ENCODE data around the gene MRFAP1.
"Not testable (repeated sequence)": the region's sequence is repeated elsewhere in the genome, so short reads cannot be mapped to it uniquely, and the experiment has no call there.

The MRFAP1 gene

GRCh38 chr4:6634746-6635145 is 5.7 kb upstream of the MRFAP1 start:
- no peak for DNase-seq (ENCODE audit: low spot score)

- DNase-seq (ENCODE audit: low spot score) = no peak
These were observed 1.3 kb upstream of the MRFAP1 start for GRCh38 chr4:6639137-6639680.

- DNase-seq (ENCODE audit: low spot score) = peak; percentile 54
These were observed 882 bp downstream of the MRFAP1 start for GRCh38 chr4:6641164-6641970.

GRCh38 chr4:6641971-6642320 is 1.5 kb downstream of the MRFAP1 start:
- DNase-seq (ENCODE audit: low spot score) = no peak

GRCh38 chr4:6643141-6643847 is 2.8 kb downstream of the MRFAP1 start:
- DNase-seq (ENCODE audit: low spot score) = no peak

- peak; percentile 41 for DNase-seq (ENCODE audit: low spot score)
These were observed 4.5 kb downstream of the MRFAP1 start for GRCh38 chr4:6644792-6645530.

GRCh38 chr4:6647169-6647568 is 6.7 kb downstream of the MRFAP1 start:
- no peak for DNase-seq (ENCODE audit: low spot score)

GRCh38 chr4:6647582-6648230 is 7.2 kb downstream of the MRFAP1 start:
- DNase-seq (ENCODE audit: low spot score) = no peak

- DNase-seq (ENCODE audit: low spot score) = no peak
These were observed 8.7 kb downstream of the MRFAP1 start for GRCh38 chr4:6649216-6649615.

GRCh38 chr4:6654211-6654610 is 13.7 kb downstream of the MRFAP1 start:
- DNase-seq (ENCODE audit: low spot score) = not testable (repeated sequence)

- not testable (repeated sequence) for DNase-seq (ENCODE audit: low spot score)
These were observed 14.8 kb downstream of the MRFAP1 start for GRCh38 chr4:6655291-6655690.

GRCh38 chr4:6655924-6656323 is 15.4 kb downstream of the MRFAP1 start:
- no peak for DNase-seq (ENCODE audit: low spot score)

GRCh38 chr4:6657242-6658208 is 17.0 kb downstream of the MRFAP1 start:
- DNase-seq (ENCODE audit: low spot score) = no peak

GRCh38 chr4:6658209-6658595 is 17.7 kb downstream of the MRFAP1 start:
- DNase-seq (ENCODE audit: low spot score) = no peak

GRCh38 chr4:6658597-6659075 is 18.2 kb downstream of the MRFAP1 start:
- DNase-seq (ENCODE audit: low spot score) = no peak

GRCh38 chr4:6659897-6660296 is 19.4 kb downstream of the MRFAP1 start:
- DNase-seq (ENCODE audit: low spot score) = no peak

GRCh38 chr4:6660430-6660829 is 19.9 kb downstream of the MRFAP1 start:
- no peak for DNase-seq (ENCODE audit: low spot score)

- no peak for DNase-seq (ENCODE audit: low spot score)
These were observed 22.1 kb downstream of the MRFAP1 start for GRCh38 chr4:6662591-6662990.

GRCh38 chr4:6663596-6664393 is 23.3 kb downstream of the MRFAP1 start:
- no peak for DNase-seq (ENCODE audit: low spot score)

GRCh38 chr4:6665320-6665654 is 24.8 kb downstream of the MRFAP1 start:
- no peak for DNase-seq (ENCODE audit: low spot score)

Data from germinal center (tissue), 1 donor.